Mesodermal cell (in vitro differentiated cells): Measurements from ENCODE around the gene TMCC3.

Source experiments
- H3K27ac ChIP-seq: 2 replicates; pipeline ENCODE4 v1.7.0; 2013; ENCODE audit warnings: mild to moderate bottlenecking, low read depth, low read length, moderate library complexity; ENCODE audit not compliant: severe bottlenecking
- H3K36me3 ChIP-seq: 2 replicates; pipeline ENCODE4 v1.7.1; 2013; ENCODE audit warnings: mild to moderate bottlenecking, low read length, moderate library complexity; ENCODE audit not compliant: control insufficient read depth, insufficient read depth
- H3K4me1 ChIP-seq: one replicate; pipeline ENCODE4 v1.7.1; 2013; ENCODE audit warnings: mild to moderate bottlenecking, low read length; ENCODE audit not compliant: insufficient read depth, control insufficient read depth, poor library complexity, severe bottlenecking
- H3K4me3 ChIP-seq: 2 replicates; pipeline ENCODE4 v1.7.0; 2013; ENCODE audit warnings: low read length, control low read depth, mild to moderate bottlenecking; ENCODE audit not compliant: insufficient read depth, poor library complexity, severe bottlenecking; ENCODE audit errors: extremely low read depth
- H3K9me3 ChIP-seq: 2 replicates; pipeline ENCODE4 v1.7.1; 2013; ENCODE audit warnings: mild to moderate bottlenecking, low read length, moderate library complexity; ENCODE audit not compliant: control insufficient read depth
- WGBS, 2 experiments: methylation state at CpG; one replicate each; pipeline ENCODE4 v1.1.5; 2013; ENCODE audit warnings: missing lambda C conversion rate in 2 of 2; ENCODE audit not compliant: insufficient coverage in 2 of 2; 5-methylcytosine and 5-hydroxymethylcytosine counted together

Gene TMCC3

DNA sequence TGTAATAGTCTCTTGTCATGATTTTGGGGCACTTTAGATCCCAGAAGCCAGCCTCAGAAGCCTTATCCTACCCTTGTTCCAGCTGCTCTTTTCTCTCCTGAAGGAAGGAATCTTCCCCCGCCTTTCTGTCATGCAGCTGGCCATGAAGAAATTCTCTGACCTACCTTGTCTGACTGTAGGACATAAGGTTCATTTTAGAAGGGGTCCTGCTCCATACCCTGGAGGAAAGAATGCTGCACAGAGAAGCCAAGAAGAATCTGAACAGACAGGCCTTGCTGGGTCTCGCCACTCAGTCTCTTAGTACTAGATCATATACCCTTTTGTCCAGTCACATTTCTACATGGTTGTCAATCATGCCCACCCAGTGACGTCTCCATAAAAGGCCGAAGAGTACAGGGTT is 6.2 kb upstream of the TMCC3 start:
- H3K4me1 ChIP-seq, result no peaks in the 10 kb centered on the region
- H3K9me3 ChIP-seq, result no peaks in the 10 kb centered on the region
- no peak overlapping the region for H3K4me3 ChIP-seq
- H3K27ac ChIP-seq, result no peak overlapping the region
- WGBS, 2 experiments, result 77 to 100% methylated on average over 1 to 4 of the region's 4 CpGs
- no peaks in the 10 kb centered on the region for H3K36me3 ChIP-seq

DNA sequence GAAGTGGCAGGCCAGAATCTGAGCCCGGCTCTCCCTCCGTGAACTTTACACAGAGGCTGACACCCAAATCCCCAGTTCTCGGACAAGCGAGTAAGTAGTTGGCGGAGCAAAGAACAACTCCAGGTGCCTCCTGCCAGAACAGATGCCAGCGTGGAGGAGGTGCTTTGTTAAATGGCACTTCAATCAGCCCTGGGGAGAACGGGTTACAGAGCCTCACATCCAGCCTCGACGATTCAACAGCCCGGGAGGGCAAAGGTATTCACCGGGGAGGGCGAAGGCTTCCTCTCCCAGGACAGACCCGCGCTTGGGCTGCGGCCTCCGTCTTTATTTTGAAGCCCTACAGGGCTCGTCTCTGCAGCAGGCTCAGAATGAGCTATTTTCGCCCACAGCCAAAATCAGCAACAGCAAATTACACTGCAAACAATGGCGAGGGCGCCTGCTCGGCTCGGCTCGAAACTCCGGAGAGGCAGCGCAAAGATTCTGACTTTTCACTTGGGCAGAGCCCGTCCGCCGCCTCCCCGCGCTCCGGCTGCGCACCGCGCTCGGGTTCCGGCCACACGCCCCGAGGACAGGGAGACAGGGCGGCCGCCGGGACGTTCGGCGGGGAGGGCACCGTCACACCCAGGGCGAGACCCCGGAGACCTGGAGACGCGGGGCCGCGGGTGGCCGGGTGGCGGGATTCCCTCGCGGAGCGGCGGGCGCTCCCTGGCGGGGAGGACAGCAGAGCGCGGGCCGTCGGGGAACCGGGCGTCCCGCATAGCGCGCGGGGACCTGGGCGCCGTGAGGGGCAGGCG is 811 bp downstream of the TMCC3 start:
- 7 to 8% methylated on average over 51 to 61 of the region's 72 CpGs for WGBS, 2 experiments
- Histone ChIP-seq H3K4me1 (no peaks in the 10 kb centered on the region), H3K9me3 (no peaks in the 10 kb centered on the region), H3K36me3 (no peaks in the 10 kb centered on the region), H3K4me3 (peak overlapping the region; percentile 50), H3K27ac (no peak overlapping the region)

DNA sequence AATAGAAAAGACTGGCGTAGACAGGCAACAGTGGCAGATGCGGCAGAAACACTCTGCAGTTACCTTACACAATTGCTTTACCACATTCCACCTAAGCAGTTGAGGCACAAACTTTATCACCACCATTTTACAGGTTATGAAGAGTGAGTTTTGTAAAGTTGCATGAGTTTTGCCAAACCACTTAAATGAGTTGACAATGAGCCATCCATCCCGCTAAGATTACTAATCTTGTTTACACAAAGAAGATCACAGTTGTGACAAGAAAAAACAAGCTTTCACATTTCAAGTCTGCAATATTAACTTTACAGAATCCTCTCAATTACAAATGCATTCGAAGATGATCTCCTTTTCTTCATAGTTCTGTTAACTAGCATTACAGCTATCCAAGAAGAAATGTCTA is 1.8 kb downstream of the TMCC3 start:
- Histone ChIP-seq H3K4me3 (no peak overlapping the region), H3K9me3 (no peaks in the 10 kb centered on the region), H3K4me1 (no peaks in the 10 kb centered on the region), H3K36me3 (no peaks in the 10 kb centered on the region), H3K27ac (no peak overlapping the region)
- WGBS, 2 experiments, result 82 to 100% methylated on average over 2 of the region's 4 CpGs

DNA sequence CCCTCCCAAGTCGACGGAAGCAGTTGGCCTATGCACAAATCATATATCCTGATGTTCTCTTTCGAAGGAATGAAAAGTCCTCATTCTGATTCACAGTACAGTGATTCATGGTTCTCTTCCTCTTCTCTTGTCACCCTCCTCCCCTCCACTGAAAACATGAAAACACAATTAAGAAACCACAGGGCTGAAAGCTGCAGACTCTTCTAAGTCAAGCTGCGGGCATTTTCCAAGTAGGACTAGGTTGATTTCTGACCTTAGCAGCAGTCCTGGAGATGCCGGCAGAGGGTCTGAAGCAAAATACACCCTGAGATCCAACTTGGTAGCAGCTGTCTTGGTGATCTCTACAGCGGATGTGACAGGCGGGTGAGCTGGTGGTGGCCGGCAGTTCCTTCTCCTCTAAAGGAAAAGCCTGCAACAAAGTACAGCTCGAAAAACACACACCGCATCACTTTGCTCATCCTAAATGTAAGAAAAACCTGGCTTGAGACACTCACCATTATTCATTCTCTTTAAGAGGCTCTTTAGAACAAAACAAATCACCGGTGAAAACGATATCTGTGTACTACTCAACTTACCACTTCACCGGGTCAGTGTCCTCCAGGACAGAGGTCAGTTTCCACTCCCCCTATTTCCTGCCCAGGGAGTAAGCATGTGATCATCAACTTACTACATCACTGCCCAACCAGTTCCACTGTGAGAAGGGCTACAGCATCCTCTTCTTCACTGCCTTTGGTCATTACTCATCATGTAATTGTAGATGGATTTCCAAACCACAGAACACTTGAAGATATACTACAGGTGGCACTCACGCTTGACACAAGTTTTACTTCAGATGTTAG is 6.0 kb downstream of the TMCC3 start:
- Histone ChIP-seq H3K4me1 (no peaks in the 10 kb centered on the region), H3K9me3 (no peaks in the 10 kb centered on the region), H3K36me3 (no peaks in the 10 kb centered on the region), H3K27ac (no peak overlapping the region), H3K4me3 (no peak overlapping the region)
- 92 to 95% methylated on average over 12 to 13 of the region's 14 CpGs for WGBS, 2 experiments

DNA sequence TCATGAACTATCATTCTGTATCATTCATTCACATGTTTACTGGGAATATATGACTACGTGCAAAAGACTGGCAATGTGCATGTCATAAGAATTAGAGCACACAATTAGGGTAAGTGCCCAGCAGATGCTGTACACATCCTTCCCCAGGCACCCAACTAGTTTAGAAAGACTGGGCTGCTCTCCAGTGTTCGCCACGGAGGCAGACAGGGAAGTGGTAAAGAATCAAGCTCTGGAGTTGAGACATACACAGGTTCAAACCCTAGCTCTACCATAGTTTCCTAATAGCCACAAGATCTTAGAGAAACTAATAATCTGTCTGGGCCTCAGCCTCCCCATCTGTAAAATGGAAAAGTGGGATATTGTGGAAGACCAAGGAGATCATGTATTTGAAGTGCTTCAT is 6.8 kb downstream of the TMCC3 start:
- H3K36me3 ChIP-seq, result no peaks in the 10 kb centered on the region
- 100% methylated on average over 1 of the region's 3 CpGs; no CpG with 5 or more reads in 1 of the 2 experiments for WGBS, 2 experiments
- H3K4me1 ChIP-seq, result no peaks in the 10 kb centered on the region
- H3K27ac ChIP-seq, result no peak overlapping the region
- no peak overlapping the region for H3K4me3 ChIP-seq
- H3K9me3 ChIP-seq, result no peaks in the 10 kb centered on the region

DNA sequence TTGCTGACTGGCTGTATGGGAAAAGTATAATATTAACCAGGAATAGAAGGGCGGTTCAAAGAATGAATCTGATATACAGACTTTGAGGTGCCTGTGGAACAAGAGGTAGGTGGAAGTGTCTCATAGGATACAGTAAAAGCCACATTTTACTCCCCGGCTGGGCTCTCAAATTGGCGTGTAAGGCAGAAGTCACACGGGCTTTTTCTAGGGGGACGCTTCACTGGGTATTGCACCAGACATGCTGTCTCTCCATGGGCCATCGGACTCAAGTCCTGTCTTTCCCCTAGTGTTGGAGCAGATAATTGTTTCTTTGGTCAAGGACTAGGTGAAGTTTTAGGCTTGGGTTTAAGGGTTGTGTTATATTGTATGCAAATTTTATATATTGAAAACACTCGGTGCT is 9.1 kb downstream of the TMCC3 start:
- WGBS, 2 experiments, result 93 to 97% methylated on average over 5 to 6 of the region's 7 CpGs
- Histone ChIP-seq H3K27ac (no peak overlapping the region), H3K36me3 (no peaks in the 10 kb centered on the region), H3K9me3 (no peaks in the 10 kb centered on the region), H3K4me1 (no peaks in the 10 kb centered on the region), H3K4me3 (no peak overlapping the region)

DNA sequence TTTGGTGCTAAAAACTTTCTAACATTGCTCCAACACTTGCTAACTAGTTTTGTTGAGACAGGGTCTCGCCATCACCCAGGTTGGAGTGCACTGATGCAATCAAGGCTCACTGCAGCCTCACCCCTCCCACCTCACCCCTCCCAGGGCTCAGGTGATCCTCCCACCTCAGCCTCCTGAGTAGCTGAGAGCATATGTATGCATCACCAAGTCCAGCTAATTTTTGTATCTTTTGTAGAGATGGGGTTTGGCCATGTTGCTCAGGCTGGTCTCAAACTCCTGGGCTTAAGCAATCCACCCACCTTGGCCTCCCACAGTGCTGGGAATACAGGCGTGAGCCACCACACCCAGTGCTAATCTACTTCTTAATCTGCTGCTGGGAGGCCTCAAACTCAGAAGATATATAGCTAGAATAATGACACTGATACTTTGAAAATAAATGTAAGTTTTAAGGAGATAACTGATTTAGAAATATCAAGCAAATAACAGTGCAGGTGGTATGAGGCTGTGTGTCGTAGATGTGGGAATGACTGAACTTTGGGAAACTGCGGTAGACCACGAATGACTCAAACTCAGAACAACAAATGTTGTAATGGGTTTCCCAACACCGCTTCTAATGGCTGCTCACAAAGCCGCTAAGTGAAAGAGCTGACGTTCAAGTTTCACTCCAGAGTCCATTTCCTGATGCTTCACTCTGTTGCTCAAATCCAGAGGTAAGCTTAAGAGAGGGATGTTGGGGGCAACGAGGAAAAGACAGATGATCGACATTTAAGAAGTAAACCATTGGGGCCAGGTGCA is 10.0 kb downstream of the TMCC3 start:
- no peak overlapping the region for H3K4me3 ChIP-seq
- WGBS, 2 experiments, result 88 to 94% methylated on average over 7 to 9 of the region's 10 CpGs
- H3K27ac ChIP-seq, result no peak overlapping the region
- H3K4me1 ChIP-seq, result no peaks in the 10 kb centered on the region
- no peaks in the 10 kb centered on the region for H3K36me3 ChIP-seq
- H3K9me3 ChIP-seq, result no peaks in the 10 kb centered on the region

DNA sequence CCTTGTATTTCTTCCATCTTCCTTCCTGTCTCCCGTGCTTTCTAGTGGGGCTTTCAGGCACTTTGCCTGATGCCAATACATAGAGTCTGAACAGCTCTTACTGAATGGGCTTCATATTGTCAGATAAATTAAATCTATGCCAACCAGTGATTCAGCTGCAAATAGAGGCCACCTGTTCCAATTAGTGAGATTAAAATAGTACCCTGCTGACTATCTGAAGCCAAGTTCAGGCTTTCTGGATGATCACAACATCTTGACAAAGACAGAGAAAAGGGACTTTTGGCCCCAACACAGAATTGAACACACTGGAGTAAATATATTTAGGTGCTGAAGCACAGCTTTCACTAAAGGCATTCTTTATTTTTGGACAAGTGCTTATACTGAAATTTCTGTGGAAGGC is 11.8 kb downstream of the TMCC3 start:
- no peak overlapping the region for H3K4me3 ChIP-seq
- H3K36me3 ChIP-seq, result no peaks in the 10 kb centered on the region
- no peak overlapping the region for H3K27ac ChIP-seq
- no peaks in the 10 kb centered on the region for H3K9me3 ChIP-seq
- 100% methylated on average over 1 of the region's 1 CpG for WGBS, 2 experiments
- H3K4me1 ChIP-seq, result no peaks in the 10 kb centered on the region

DNA sequence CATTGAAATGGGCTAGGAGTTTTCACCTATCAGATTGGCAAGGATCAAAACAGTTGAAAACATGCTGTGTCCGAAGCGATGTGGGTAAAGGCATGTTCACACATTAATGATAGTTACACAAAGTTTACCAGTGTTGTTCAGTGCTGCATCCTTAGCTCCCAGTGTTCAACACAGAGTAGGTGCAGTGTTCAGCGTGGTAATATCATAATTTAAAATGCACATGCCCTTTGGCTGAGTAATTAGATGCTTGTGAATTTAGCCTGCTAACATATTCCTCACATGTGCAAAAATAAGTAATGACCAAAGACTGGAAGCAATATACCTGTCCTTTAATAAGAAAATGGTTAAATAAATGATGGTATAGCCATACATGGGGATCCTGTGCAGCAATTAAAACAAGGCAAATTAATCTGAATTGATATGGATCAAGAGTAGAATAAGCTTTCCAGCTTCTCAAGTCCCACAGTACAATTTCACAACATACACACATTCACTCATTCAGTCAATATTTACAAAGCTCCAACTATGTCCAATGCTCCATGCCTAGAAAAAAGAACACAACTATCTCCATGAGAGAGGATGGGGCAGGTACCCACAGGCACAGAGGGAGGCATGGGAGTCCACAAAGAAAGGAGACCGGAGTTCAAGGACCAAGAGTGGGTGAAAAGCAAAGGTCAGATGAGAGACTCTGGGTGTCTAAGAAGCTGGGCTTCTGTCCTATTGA is 12.8 kb downstream of the TMCC3 start:
- H3K36me3 ChIP-seq, result no peaks in the 10 kb centered on the region
- H3K4me3 ChIP-seq, result no peak overlapping the region
- no peak overlapping the region for H3K27ac ChIP-seq
- no peaks in the 10 kb centered on the region for H3K4me1 ChIP-seq
- WGBS, 2 experiments, result 87 to 100% methylated on average over 1 to 3 of the region's 4 CpGs
- H3K9me3 ChIP-seq, result no peaks in the 10 kb centered on the region

DNA sequence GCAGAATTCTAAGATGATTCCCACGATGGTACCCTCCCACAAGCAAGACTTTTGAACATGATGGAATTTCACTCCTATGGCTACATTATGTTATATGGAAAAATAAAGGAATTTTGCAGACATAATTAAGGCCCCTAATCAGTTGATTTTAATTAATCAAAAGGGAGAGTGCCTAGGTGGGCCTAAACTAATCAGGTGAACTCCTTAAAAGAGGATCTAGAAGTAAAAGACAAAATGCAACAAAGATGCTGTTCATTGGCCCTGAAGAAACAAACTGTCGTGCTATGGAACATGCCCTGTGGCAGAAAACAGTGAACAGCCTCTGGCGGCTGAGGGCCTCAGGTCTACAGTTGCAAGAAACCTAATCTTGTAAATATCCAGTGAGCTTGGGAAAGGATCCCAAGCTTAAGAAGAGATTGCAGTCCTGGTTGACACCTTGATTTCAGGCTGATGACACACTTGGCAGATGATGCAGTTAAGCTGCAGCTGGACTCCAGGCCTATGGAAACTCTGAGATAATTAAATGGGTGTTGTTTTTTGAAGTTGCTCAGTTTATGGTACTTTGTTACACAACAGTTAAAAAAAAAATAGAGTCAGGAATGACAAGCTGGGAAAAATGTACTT is 13.8 kb downstream of the TMCC3 start:
- 95 to 100% methylated on average over 2 of the region's 3 CpGs for WGBS, 2 experiments
- no peak overlapping the region for H3K27ac ChIP-seq

More for the DNA sequence above, 13.8 kb downstream of the TMCC3 start:
- Histone ChIP-seq H3K4me1 (no peaks in the 10 kb centered on the region), H3K4me3 (no peak overlapping the region), H3K36me3 (no peaks in the 10 kb centered on the region), H3K9me3 (no peaks in the 10 kb centered on the region)
